Activated naive CD4-positive, alpha-beta T cell treated with anti-CD3 and anti-CD28 coated beads, Interleukin-2, amount 50 U/mL, for 72 hours (primary cell): ENCODE measurements around the gene ADGRF3. TPM values are rescaled to one million over a fixed set of nuclear protein-coding genes. Genes with fewer than 3 reads are reported as not detected.
A peak's percentile ranks its signal among the peaks of the same experiment; 100 is the strongest.
"Not testable (repeated sequence)": the region's sequence is repeated elsewhere in the genome, so short reads cannot be mapped to it uniquely, and the experiment has no call there.

Source experiments
- ATAC-seq, 2 donors: fragments of 150-1000 bp; cut with Tn5 transposase; 2 replicates each; pipeline ENCODE4 v1.10.0; 2021; ENCODE audit warnings: mild to moderate bottlenecking in 2 of 2, moderate library complexity in 2 of 2
- DNase-seq, 2 donors: peaks; one replicate each; pipeline ENCODE4 v3.0.0; 2021 to 2022; ENCODE audit warnings: low spot score in 2 of 2
- H3K27ac Mint-ChIP-seq, 2 donors: one replicate each; pipeline ENCODE4 v1.8.0; 2022; ENCODE audit warnings: mild to moderate bottlenecking in 2 of 2, mixed read lengths in 2 of 2
- H3K36me3 Mint-ChIP-seq, 2 donors: one replicate each; pipeline ENCODE4 v1.8.0; 2022; ENCODE audit warnings: mixed read lengths in 2 of 2
- H3K9me3 Mint-ChIP-seq, 2 donors: one replicate each; pipeline ENCODE4 v1.8.0; 2022; ENCODE audit warnings: mixed read lengths in 2 of 2
- total RNA-seq, 2 donors: library from RNA; stranded (reverse); gene quantifications; one replicate each; pipeline ENCODE4 v1.2.3, GENCODE V29; 2022

Gene ADGRF3
- total RNA-seq, 2 donors from 2014 or later = 0.57 to 7.5 TPM

- Mint-ChIP-seq H3K9me3 (no peaks in the 10 kb centered on the region), H3K27ac (peak overlapping the region in 1 of 2 donors; percentile 9), H3K36me3 (no peaks in the 10 kb centered on the region)
- ATAC-seq (peak in 1 of 2 donors; percentile 68), DNase-seq (no peak)
Measured at GRCh38 chr2:26270373-26270772, 76.2 kb downstream of the ADGRF3 start.

GRCh38 chr2:26269571-26270158 is 76.9 kb downstream of the ADGRF3 start:
- Mint-ChIP-seq H3K9me3 (no peaks in the 10 kb centered on the region), H3K36me3 (no peaks in the 10 kb centered on the region), H3K27ac (no peak overlapping the region)
- ATAC-seq (no peak), DNase-seq (no peak)

GRCh38 chr2:26268670-26269385 is 77.8 kb downstream of the ADGRF3 start:
- not testable (repeated sequence) for ATAC-seq, H3K9me3 Mint-ChIP-seq

GRCh38 chr2:26268213-26268612 is 78.4 kb downstream of the ADGRF3 start:
- ATAC-seq (no peak), DNase-seq (no peak)
- Mint-ChIP-seq H3K27ac (no peak overlapping the region), H3K36me3 (no peaks in the 10 kb centered on the region), H3K9me3 (no peaks in the 10 kb centered on the region)

More at GRCh38 chr2:26268670-26269385, 77.8 kb downstream of the ADGRF3 start:
- not testable (repeated sequence) for DNase-seq, H3K27ac Mint-ChIP-seq, H3K36me3 Mint-ChIP-seq

- H3K36me3 Mint-ChIP-seq = peaks cover 0 to 10% of the 10 kb centered on the region in 2 donors
- H3K9me3 Mint-ChIP-seq, ATAC-seq, DNase-seq, H3K27ac Mint-ChIP-seq: not testable (repeated sequence)
Measured at GRCh38 chr2:26258836-26259235, 87.8 kb downstream of the ADGRF3 start.

Other genes with a start within 250 kb of the ADGRF3 start
- 10 to 100 TPM in 1 of 2 donors, under 1 TPM in 1; 0.96 to 10.4 TPM for gene GAREM2, start 173.7 kb downstream of the ADGRF3 start, total RNA-seq
- 100 to 1,000 TPM in 1 of 2 donors, 10 to 100 TPM in 1; 85.0 to 140 TPM for gene HADHA, start 102.2 kb downstream of the ADGRF3 start, total RNA-seq
- gene HADHB, start 101.8 kb downstream of the ADGRF3 start, total RNA-seq = 10 to 100 TPM; 60.8 to 74.1 TPM
- 10 to 100 TPM; 24.4 to 45.0 TPM for gene SELENOI, start 646 bp downstream of the ADGRF3 start, total RNA-seq
- gene DRC1, start 55.1 kb upstream of the ADGRF3 start, total RNA-seq = not detected
- 1 to 10 TPM in 1 of 2 donors, under 1 TPM in 1; 0.16 to 2.7 TPM for gene OTOF, start 131.3 kb upstream of the ADGRF3 start, total RNA-seq